HG02759 (cell line): ENCODE results near the gene TWIST2.

Experiments
- ATAC-seq: cut with Tn5 transposase; IDR thresholded peaks from one replicate; pipeline ENCODE4 v1.9.1; 2021; ENCODE audit warnings: mild to moderate bottlenecking, moderate library complexity; ENCODE audit not compliant: unreplicated experiment

The TWIST2 gene

DNA sequence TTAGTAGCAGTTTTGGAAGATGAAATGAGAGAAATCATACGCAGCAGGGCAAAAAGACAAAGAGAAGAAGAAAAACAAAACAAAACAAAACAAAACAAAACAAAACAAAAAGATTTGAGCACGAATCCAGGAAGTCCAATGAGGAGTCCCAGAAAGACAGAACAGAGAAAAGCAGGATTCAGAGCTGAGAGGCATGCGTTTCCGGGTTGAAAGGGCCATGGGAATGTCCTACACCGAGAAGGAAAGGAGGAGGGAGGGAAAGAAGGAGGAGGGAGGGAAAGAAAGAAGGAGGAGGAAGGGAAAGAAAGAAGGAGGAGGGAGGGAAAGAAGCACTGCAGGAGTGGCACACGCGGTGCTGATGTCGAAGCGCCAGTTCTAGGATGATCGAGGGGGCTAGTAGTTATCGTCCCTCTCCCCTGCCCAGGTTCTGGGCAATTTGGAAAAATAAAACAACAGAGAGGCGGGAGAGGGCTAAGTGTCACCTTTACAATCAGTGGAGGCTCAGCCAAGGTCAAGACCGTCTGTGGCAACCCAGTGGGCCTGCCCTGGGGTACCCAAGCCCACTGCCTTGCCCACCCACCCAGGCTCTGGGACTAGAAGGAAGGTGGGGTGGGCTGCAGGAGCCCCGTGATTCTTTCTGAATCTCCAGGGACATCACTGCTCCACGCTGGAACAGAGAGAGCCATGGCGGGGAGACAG lies 68.4 kb downstream of the TWIST2 start:
- ATAC-seq, result no peak

DNA sequence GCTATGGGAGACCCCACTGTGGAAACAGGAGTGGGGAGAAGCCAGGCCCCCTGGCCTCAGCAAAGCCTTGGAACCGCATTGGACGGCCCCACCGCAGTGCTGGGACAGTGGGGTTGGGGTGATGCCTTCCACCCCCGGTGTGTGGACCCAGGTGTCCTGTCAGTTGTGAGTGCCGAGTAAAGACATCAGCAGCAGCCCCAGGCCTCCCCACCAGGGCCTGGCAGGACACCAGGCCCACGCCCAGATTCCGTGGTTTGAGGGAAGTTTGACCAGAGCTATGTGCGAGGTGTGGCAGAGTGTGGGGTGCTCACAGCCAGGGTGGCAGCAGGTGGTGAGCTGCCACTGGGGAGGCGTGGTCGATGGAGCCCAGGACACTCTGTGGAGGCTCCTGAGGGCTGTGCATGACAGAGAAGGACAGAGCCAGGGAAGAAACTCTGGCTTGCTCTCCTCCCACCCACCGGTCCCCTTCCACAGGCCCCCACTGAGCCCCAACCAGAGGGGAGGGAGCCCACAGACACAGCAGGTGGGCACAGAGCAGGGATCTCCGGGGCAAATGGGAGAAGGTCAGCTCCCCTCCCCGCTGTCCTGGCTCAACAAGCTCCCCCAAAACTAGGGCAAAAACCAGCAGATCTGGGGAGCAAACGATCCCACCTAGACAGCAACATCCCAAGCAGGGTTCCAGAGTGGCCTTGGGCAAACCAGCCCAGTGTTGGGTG lies 69.1 kb downstream of the TWIST2 start:
- ATAC-seq, result no peak

DNA sequence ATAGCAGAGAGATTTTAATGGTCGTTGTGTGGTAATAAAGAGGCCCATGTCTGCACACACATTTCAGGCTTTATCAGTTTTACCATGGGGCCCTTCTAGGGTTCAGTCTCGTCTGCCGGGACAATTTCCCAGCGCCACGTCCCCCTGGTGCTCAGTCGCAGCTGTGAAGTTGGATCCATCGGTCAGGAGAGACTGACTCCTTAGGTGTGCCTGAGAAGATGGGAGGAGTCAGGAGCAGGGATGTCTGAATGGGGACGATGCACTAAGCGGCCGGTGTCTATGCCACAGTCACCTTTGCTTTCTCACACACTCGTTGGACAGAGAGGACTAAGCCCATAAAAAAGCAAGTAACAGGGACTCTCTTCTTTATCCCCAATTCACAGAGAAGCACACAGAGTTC lies 71.4 kb downstream of the TWIST2 start:
- ATAC-seq, result no peak

DNA sequence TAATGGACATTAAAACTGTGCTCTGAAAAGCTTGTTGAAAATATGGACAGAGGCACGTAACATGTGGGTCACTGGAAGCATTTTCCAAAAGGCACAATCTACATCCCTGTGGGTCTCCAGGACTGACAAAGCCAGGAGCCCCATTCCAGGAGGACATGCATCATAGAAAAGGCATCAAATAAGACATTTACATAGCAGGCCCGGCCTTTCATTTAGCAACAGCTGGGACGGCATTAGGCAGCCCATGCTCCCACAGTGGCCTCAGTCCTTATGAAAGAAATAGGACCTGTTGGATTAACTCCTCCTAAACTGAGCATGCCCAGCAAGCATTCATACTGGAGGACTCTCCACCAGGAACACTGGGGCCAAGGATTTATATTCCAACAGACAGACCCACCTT lies 72.2 kb downstream of the TWIST2 start:
- ATAC-seq, result no peak

DNA sequence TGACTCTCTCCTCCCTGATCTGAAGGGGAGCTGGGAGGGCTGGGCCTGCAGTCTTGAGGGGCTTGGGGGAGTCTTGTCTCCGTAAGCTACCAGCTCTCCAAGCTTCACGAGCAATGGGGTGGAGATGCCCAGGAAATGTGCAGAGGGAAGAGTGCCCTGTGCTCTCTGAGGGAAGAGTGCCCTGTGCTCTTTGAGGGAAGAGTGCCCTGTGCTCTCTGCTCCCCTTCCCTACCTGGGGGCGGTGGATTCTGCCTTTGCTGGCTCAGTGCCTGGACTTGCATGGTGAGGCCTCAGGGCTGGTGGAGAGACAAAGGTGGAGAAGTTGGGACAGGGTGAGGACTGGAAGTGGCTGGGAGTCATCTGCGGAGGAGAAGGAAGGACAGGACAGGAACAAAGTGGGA lies 72.7 kb downstream of the TWIST2 start:
- ATAC-seq, result no peak

DNA sequence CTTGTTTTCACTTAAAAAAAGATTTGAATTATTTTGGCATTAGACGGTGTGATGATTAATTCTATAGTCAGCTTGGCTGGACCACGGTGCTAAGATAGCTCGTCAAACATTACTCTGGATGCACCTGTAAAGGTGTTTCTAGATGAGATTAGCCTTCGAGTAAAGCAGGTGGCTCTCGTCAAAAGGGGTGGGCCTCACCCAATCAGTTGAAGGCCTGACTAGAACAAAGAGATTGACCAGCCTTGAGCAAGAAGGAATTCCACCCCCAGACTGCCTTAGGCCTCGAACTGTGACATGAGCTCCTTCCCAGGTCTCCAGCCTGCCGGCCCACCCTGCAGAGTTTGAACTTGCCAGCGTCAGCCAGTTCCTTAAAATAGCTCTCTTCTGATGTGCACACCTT lies 73.4 kb downstream of the TWIST2 start:
- ATAC-seq, result no peak

DNA sequence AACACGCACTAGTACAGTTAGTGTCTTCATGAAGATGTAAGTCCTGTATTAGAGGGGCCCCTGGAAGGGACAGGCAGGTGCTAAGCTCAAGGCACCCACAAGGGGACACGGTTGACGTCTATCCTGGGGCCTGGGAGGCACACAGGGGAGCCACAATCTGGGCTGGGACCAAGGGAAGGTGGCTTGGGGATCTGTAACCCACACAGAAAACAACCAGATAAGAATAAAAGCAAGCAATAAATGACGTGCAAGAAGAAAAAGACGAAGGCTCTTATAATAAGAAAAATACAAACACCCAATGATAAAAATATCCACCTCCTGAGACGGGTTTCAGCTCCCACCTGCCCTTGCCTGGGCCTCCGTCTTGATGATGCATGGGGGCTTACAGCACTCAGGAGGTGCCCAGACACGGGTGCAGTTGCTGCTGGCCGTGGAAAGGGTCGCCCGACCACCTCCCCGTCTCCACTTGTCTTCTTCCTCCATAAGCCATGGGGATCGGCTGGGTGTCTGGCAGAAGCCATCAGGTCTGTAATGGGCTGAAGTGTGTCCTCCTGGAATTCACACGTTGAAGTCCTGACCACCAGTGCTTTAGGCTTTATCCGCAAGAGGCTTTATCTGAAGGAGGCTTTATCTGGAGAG lies 73.9 kb downstream of the TWIST2 start:
- no peak for ATAC-seq

DNA sequence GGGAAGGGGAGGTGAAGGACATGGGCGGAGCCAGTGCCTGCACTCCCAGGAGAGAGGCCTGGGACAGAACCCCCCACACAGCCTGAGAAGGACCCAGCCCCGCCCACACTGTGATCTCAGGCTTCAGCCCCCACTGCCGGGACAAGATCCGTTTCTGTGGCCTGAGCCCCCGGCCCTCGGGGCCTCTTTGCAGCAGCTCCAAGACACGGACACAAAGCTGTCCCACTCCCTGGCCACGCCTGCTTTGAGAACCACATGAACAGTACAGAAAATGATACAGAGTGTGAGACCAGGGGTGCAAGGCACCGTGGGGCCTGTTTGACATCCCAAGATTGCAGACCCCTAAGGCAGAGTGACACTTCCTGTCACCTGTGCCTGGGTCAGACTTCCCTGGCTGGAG lies 74.5 kb downstream of the TWIST2 start:
- no peak for ATAC-seq

DNA sequence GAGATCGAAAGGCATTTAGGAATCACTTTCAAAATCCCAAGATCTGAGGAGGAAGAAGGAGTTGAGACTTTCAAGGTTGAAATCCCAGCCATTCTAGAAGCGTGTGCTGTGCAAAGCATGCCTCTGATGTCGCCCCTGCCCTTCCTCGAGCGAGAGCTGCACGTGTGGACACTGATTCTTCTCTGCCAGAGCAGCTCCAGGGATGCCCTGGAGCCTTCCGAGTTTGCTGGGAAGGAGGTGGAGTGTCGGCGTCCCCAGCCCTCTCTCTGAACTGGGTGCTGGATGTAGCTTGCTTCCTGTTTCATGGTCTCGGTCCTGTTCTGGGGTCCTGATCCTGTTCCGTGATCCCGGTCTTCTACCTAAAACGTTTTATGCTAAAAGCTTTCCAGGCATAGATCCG lies 76.1 kb downstream of the TWIST2 start:
- no peak for ATAC-seq

DNA sequence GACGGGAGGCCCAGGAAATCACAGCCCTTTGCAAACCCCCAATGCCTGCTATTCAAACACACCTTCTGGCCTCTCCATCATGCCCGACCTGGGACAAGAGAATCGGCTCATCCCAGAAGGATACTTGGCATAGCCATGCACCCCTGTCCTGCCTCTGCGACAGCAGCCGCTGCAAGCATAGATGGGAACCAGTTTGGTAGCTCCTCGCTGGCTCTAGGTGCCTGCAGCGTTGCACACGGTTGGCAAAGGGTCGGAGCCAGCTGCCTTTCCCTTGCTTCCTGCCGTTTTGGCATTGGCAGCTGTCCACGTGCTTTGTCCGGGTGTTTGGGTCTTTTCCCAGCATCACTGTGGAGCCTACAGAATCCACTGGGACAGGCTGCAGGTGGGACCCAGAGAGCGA lies 76.9 kb downstream of the TWIST2 start:
- ATAC-seq, result no peak

DNA sequence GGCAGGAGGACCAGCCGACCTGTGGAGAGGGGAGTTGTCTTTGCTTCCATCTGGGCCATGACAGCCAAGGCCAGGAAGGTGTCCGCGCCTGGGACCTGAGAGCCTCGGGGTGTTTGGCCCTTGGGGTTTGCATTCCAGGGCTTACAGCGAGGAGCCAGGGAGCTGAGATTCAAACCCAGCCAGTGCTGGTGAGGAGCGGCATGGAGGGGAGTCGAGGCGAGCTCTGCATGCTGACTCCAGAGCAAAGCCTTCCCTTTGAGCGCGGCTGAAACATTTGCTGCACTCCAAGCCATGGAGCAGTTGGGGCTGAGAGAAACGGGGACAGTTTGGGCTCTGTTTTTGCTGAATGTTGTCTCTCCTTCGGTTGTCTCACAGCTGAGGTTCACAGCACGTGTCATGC lies 77.4 kb downstream of the TWIST2 start:
- ATAC-seq, result no peak

DNA sequence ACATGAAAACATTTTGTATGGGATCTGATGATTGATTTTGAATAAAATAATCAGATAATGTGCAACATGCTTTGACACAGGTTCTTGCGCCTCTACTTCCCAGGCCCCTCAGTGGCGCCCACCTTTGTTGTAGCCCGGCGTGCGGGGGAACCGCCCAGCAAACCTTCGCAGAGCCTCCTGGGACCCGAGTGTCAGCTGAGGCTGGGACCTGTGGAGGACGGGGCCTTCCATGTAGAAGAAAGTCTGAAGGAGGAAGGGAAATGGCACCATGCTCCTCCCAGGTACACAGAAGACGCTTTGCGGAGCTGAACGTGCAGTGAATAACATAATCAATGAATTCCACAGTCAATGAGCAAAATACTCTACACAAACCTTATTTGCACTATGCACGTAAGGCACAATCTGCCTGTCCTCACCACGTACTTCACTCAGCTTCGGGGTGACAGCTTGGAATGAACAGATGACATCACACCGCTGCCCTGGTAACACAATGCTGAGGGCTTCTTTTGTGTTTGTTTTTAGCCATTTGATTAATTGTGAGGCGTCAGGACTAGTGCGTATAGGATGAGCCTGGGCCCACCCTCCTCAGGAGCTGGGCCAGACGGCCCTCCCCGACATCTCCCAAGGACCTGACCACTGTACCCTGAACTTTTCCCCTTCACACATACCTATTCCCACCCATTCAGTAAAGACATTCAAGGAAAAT lies 78.1 kb downstream of the TWIST2 start:
- ATAC-seq, result no peak

DNA sequence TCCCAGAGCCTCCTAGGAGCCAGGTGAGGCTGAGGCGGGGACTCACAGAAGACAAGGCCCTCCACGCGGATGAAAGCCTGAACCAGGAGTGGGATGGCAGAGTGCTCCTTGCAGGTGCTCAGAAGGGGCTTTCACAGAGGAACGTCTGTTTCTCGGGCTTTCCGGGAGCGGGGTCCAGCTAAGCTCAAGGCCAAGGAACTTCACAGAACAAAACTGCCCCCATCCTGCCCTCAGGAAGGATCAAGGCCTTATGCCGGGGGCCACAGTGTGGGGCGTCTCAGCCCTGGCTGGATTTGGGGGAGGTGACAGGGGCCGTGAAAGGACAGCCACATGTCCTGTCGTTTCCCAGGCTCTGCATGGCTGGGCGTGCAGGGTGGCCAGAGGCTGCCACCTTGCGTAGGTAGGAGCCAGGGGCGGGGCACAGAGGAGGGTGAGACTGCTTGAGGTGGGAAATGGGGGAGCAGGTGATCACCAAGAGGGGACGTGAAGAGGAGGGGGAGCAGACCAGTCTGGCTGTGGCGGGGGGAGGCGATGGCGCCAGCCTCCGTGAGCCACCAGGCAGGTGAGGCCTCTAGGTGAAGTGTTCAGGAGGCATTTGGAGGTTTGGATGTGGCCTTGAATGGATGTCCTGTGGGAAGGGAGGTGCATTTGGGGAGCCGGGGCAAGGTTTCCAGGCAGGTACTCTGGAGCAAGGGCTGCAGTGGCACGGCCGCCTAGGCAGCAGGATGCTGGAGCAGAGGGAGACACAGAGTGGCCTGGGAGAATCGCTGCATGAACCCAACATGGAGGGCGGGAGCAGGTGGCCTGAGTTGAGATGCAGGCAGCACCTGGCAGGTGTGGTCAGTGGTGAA lies 79.1 kb downstream of the TWIST2 start:
- ATAC-seq, result no peak

DNA sequence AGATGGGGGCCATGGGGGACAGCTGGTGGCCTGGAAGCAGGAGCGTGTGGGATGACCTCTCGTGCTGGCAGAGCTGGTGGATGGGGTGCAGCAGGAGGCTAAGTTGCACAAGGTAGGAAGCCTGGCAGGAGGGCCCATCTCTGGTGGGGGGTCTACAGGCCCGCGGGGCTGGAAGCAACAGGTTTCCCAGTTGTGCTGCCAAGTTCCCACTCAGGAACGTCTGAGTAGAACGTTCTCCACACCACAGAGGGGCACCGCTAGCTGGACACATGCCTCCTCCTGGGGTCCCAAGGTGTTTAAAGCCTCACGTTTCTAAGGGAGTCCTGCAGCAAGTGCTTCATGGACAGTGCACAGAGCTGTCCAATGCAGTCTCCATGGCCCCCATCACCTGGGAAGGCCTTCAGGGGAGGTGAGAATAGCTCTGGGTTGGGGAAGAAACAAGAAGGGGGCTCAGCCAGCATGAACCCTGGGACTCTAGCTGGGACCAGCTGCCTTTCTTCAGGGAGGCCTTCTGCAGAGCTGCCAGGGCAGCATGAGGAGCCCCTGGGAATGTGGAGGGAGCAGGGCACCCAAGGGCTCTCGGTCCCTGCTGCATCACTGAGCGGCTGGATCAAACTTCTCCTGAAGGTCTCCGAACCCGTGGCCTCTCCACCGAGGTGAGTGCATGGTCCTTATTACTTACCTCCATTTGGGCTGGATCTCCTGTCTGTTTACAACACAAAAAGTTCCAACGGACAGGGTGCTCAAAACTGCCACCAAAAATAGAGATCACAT lies 80.0 kb downstream of the TWIST2 start:
- no peak for ATAC-seq

DNA sequence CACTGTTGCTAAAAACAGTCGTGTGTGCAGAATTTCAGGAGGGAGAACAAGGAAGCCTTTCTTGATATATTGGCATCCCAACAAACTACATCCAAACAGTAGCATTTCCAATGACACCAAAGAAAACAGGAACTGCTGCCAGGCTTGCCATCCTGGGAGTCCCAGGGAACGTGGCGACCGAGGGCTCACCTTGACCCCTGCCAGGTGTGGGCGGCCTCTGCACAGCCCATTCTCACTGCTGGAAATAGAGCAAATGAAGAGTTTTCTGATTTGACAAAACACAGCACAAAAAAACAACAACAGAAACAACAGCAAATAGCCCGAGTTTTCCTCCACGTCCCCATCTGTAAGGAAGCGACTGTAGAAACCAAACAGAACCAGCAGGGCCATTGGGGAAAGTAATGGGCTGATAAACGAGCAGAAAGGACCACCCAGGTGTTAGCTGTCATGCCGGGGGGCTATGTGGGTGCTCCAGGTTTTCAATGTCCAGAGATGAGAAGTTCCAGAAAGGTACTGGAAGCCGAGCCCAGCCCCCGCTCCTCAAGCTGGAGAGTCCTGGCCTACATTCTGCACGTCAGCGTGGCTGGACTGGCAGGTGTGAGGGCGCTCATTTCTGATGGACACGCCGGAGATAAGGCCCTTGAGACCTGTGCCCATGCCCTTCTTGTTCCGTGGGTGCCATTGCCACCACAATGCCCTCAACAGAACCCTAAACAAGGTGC lies 80.8 kb downstream of the TWIST2 start:
- ATAC-seq, result no peak

DNA sequence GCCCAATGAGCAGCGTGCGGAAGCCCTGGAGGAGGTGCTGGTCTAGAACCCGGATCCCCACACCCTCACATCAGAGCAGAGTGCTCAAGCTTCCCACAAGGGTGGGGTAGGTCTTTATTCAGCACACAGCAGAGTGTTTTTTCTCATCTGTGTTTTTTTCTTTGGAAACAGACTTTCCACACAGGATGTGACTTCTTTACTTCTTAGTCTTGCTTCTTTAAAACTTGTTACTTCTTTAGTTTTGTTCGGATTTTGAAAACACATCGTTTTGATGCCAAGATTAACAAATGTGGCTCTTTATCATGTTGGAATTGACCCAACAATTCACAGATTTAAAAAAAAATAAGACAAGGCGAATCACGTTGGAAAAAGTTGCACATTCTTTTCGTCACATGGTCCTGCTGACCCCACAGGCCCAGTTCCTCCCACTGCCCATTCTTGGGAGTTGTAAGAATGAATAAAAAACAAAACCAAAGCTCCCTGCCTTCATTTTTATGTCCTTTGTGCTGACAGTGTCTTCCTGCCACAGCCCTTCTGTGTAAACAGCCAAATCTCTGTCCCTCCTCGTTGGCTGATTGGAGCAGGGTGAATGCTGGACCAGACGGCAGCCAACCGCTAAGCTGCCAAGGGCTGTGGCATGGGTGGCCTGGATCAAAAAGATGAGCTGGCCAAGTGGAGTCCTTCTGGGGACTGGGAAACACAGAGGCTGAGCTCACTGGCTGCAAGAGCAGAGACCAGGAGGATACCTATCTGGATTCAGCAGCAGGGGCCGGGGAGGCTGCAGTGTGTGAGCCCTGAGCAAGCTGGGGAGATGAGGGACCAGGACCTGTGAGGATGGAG lies 81.6 kb downstream of the TWIST2 start:
- ATAC-seq, result no peak

DNA sequence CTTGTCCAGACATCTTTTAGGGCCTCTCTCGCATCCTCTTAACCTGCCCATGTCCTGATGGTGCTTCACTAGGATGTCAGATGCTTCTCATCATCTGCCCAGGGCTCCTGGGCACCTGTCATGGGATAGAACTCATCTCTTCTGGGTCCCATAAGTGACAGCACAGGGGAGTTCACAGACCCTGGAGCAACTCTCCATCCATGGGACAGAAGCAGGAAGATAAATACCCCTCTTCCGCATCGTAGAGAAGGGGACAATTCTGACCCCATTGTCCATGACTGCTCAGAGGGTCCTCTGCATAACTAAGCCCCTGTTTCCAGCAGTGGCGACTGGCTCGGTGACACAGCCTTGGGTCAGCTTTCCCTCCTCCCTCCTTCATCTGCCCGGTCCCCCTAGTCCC lies 82.3 kb downstream of the TWIST2 start:
- ATAC-seq, result no peak
